Lower leg skin (tissue), 3 donors: ENCODE data around the gene FLT1.

Source experiments
- POLR2A ChIP-seq, 2 donors: fragments of 450-650 bp; IDR thresholded peaks; one replicate each; pipeline ENCODE4 v1.6.1; 2016 to 2017; ENCODE audit warnings: antibody characterized with exemption in 2 of 2, mild to moderate bottlenecking in 1 of 2, moderate library complexity in 1 of 2
- TF ChIP-seq, protein P1 (sequence below), 3 donors: fragments of 450-650 bp; IDR thresholded peaks; one replicate each; pipeline ENCODE4 v1.5.1; 2016; ENCODE audit warnings: antibody characterized with exemption in 3 of 3, mild to moderate bottlenecking in 3 of 3, moderate library complexity in 2 of 3

DNA sequence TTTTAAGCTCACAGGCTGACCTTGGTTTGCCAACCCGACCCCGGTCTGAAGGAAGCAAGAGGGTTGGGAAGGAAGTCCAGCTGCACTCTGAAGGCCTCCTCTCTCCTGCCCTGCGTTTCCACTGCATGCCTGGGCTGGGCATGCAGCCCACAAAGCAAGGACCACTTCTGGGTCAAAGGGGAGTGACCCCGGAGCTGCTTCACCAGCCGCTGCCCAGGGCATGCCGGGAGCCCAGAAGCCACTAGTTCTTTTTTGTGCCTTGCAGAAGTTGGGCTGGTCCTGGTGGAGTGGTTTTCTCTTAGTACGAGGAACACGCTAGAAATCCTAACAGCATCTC lies 166.7 kb downstream of the FLT1 start:
- no peak for TF ChIP-seq POLR2A (IDR thresholded peaks at IDR 0.05)
- TF ChIP-seq, protein P1, sequence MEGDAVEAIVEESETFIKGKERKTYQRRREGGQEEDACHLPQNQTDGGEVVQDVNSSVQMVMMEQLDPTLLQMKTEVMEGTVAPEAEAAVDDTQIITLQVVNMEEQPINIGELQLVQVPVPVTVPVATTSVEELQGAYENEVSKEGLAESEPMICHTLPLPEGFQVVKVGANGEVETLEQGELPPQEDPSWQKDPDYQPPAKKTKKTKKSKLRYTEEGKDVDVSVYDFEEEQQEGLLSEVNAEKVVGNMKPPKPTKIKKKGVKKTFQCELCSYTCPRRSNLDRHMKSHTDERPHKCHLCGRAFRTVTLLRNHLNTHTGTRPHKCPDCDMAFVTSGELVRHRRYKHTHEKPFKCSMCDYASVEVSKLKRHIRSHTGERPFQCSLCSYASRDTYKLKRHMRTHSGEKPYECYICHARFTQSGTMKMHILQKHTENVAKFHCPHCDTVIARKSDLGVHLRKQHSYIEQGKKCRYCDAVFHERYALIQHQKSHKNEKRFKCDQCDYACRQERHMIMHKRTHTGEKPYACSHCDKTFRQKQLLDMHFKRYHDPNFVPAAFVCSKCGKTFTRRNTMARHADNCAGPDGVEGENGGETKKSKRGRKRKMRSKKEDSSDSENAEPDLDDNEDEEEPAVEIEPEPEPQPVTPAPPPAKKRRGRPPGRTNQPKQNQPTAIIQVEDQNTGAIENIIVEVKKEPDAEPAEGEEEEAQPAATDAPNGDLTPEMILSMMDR (IDR thresholded peaks at IDR 0.05) = no peak
